Spleen (tissue), 11 donors: ENCODE data around the gene SREK1. TPM values are rescaled to one million over a fixed set of nuclear protein-coding genes. Genes with fewer than 3 reads are reported as not detected.
"Not testable (repeated sequence)": the region's sequence is repeated elsewhere in the genome, so short reads cannot be mapped to it uniquely, and the experiment has no call there.

Source experiments
- DNase-seq: peaks from one replicate; pipeline ENCODE4 v3.0.0-alpha.2; 2020
- H3K27ac ChIP-seq, 8 donors: fragments of 200-600 bp; sonication (generic) in 7 of 8; 1 replicate in 4 of 8; 2 replicates in 4 of 8; pipeline versions ENCODE4 v1.5.0 to v1.8.0; 2016 to 2021; ENCODE audit warnings: inconsistent platforms in 4 of 8, mild to moderate bottlenecking in 4 of 8, moderate library complexity in 1 of 8
- H3K27me3 ChIP-seq, 7 donors: fragments of 200-600 bp; sonication (generic) in 6 of 7; replicated peaks in 1 of 7; 1 replicate in 4 of 7; 2 replicates in 3 of 7; pipeline versions ENCODE4 v1.5.0 to v1.8.0; 2016 to 2021; ENCODE audit warnings: inconsistent platforms in 3 of 7, mild to moderate bottlenecking in 1 of 7
- H3K36me3 ChIP-seq, 6 donors: fragments of 200-600 bp; sonication (generic) in 5 of 6; 1 replicate in 4 of 6; 2 replicates in 2 of 6; pipeline versions ENCODE4 v1.5.0 to v1.8.0; 2016 to 2021; ENCODE audit warnings: inconsistent platforms in 2 of 6
- H3K4me1 ChIP-seq, 6 donors: fragments of 200-600 bp; sonication (generic) in 5 of 6; 1 replicate in 3 of 6; 2 replicates in 3 of 6; pipeline versions ENCODE4 v1.5.0 to v1.8.0; 2016 to 2021; ENCODE audit warnings: inconsistent platforms in 3 of 6
- H3K4me3 ChIP-seq, 8 donors: fragments of 200-600 bp; sonication (generic) in 7 of 8; 1 replicate in 4 of 8; 2 replicates in 4 of 8; pipeline versions ENCODE4 v1.5.0 to v1.8.0; 2016 to 2021; ENCODE audit warnings: inconsistent platforms in 4 of 8, mild to moderate bottlenecking in 4 of 8, moderate library complexity in 2 of 8
- H3K9me3 ChIP-seq, 8 donors: fragments of 200-600 bp; sonication (generic) in 7 of 8; 1 replicate in 4 of 8; 2 replicates in 4 of 8; pipeline versions ENCODE4 v1.5.0 to v1.8.0; 2016 to 2021; ENCODE audit warnings: inconsistent platforms in 4 of 8
- POLR2A ChIP-seq, 3 donors: fragments of 450-650 bp; IDR thresholded peaks; one replicate each; pipeline ENCODE4 v1.5.1; 2017; ENCODE audit warnings: antibody characterized with exemption in 3 of 3, mild to moderate bottlenecking in 1 of 3
- POLR2AphosphoS5 ChIP-seq, 3 donors: sonication (generic); formaldehyde crosslinking; IDR thresholded peaks; one replicate each; pipeline ENCODE4 v1.5.1; 2017; ENCODE audit warnings: antibody characterized with exemption in 3 of 3
- WGBS, 5 donors: extraction: QIAGEN DNeasy Blood & Tissue Kit in 3 of 5; methylation state at CpG; one replicate each; pipeline versions ENCODE4 v1.1.5 to v1.1.7; 2013 to 2018; 5-methylcytosine and 5-hydroxymethylcytosine counted together
- intact Hi-C: fragments of 100-400 bp; cut with DNase I; formaldehyde crosslinking; loops from one replicate; pipeline ENCODE4 v1.15.0; 2023; ENCODE audit warnings: low total_unique reads
- polyA plus RNA-seq, 3 donors: library from polyadenylated mRNA; stranded (reverse); fragments of 200-250 nt; gene quantifications; one replicate each; pipeline ENCODE4 v1.2.1, GENCODE V29; 2013
- total RNA-seq, 7 donors: library from RNA; depleted of rRNA in 3 of 7; stranded (reverse); fragments of >200 nt in 3 of 7; fragmentation: NEBNext Ultra II Directional in 4 of 7; extraction: Animal tissue kit (Norgen Biotek cat#: 25700) in 4 of 7; gene quantifications; one replicate each; pipeline versions ENCODE4 v1.1.0 to v1.2.1, GENCODE V29; 2016 to 2021
- TF ChIP-seq, protein P1 (sequence below), 11 experiments: fragments of 200-600 bp in 7 of 11; fragments of 450-650 bp in 4 of 11; sonication (generic) in 4 of 11; IDR thresholded peaks in 8 of 11; conservative IDR thresholded peaks in 3 of 11; 1 replicate in 7 of 11; 2 replicates in 4 of 11; pipeline versions ENCODE4 v1.4.0 to v1.8.0; 2016 to 2021; ENCODE audit warnings: antibody characterized with exemption in 11 of 11, inconsistent platforms in 4 of 11, mild to moderate bottlenecking in 1 of 11
- donor health status: healthy with polysubstance abuse.
- donor health status: DM: no; HTN: no; CAD: no; lungs with moderate emphysema.
- donor health status: DM: no; HTN: no; CAD: no.
- donor health status: Bipolar disorder and iron deficiency.
- donor health status: healthy.
- donor health status: DM: no; HTN: no; CAD: no.
- donor health status: DM: yes; HTN: yes; CAD: no.

The SREK1 gene
- total and polyA plus RNA-seq, 10 donors, result 19.2 to 170 (median 86.2) TPM

GRCh38 chr5:66222455-66222854 lies 78.4 kb downstream of the SREK1 start:
- no peak overlapping the region for H3K27ac ChIP-seq
- no peaks in the 10 kb centered on the region for H3K4me1 ChIP-seq
- DNase-seq, result no peak
- H3K9me3 ChIP-seq, result peaks cover 0 to 8% (median 0%) of the 10 kb centered on the region in 8 donors
- H3K36me3 ChIP-seq, result no peaks in the 10 kb centered on the region
- intact Hi-C loops, result no loop called here
- H3K4me3 ChIP-seq, result no peak overlapping the region
- H3K27me3 ChIP-seq, result no peaks in the 10 kb centered on the region
- 41 to 94% (median 75%) methylated on average over 4 to 5 of the region's 5 CpGs for WGBS, 5 donors
- TF ChIP-seq POLR2A (IDR thresholded peaks at IDR 0.05) (no peak), POLR2AphosphoS5 (IDR thresholded peaks at IDR 0.05) (no peak)
- TF ChIP-seq, protein P1, sequence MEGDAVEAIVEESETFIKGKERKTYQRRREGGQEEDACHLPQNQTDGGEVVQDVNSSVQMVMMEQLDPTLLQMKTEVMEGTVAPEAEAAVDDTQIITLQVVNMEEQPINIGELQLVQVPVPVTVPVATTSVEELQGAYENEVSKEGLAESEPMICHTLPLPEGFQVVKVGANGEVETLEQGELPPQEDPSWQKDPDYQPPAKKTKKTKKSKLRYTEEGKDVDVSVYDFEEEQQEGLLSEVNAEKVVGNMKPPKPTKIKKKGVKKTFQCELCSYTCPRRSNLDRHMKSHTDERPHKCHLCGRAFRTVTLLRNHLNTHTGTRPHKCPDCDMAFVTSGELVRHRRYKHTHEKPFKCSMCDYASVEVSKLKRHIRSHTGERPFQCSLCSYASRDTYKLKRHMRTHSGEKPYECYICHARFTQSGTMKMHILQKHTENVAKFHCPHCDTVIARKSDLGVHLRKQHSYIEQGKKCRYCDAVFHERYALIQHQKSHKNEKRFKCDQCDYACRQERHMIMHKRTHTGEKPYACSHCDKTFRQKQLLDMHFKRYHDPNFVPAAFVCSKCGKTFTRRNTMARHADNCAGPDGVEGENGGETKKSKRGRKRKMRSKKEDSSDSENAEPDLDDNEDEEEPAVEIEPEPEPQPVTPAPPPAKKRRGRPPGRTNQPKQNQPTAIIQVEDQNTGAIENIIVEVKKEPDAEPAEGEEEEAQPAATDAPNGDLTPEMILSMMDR (IDR thresholded peaks at IDR 0.05 in 8 of 11, conservative IDR thresholded peaks at IDR 0.05 in 3 of 11), result no peak

GRCh38 chr5:66222896-66223295 lies 78.8 kb downstream of the SREK1 start:
- H3K36me3 ChIP-seq, H3K27me3 ChIP-seq, intact Hi-C loops, H3K4me1 ChIP-seq, H3K4me3 ChIP-seq, H3K9me3 ChIP-seq, H3K27ac ChIP-seq, DNase-seq: not testable (repeated sequence)
- 88 to 96% (median 92%) methylated on average over 4 of the region's 4 CpGs for WGBS, 5 donors

GRCh38 chr5:66223637-66224036 lies 79.5 kb downstream of the SREK1 start:
- TF ChIP-seq POLR2AphosphoS5 (IDR thresholded peaks at IDR 0.05) (no peak), POLR2A (IDR thresholded peaks at IDR 0.05) (no peak)
- TF ChIP-seq, protein P1 (IDR thresholded peaks at IDR 0.05 in 8 of 11, conservative IDR thresholded peaks at IDR 0.05 in 3 of 11), result no peak
- H3K9me3 ChIP-seq, result peaks cover 0 to 8% (median 0%) of the 10 kb centered on the region in 8 donors
- H3K27ac ChIP-seq, result no peak overlapping the region
- H3K4me3 ChIP-seq, result no peak overlapping the region
- intact Hi-C loops, result no loop called here
- no peaks in the 10 kb centered on the region for H3K27me3 ChIP-seq
- DNase-seq, result no peak
- 56 to 77% (median 76%) methylated on average over 4 of the region's 4 CpGs for WGBS, 5 donors
- no peaks in the 10 kb centered on the region for H3K4me1 ChIP-seq
- H3K36me3 ChIP-seq, result no peaks in the 10 kb centered on the region

- intact Hi-C loops, result no loop called here
- no peak overlapping the region for H3K4me3 ChIP-seq
- no peak overlapping the region for H3K27ac ChIP-seq
- WGBS, 5 donors, result 85 to 95% (median 93%) methylated on average over 3 of the region's 3 CpGs
- no peaks in the 10 kb centered on the region for H3K4me1 ChIP-seq
- peaks cover 0 to 8% (median 0%) of the 10 kb centered on the region in 8 donors for H3K9me3 ChIP-seq
- TF ChIP-seq POLR2A (IDR thresholded peaks at IDR 0.05) (no peak), POLR2AphosphoS5 (IDR thresholded peaks at IDR 0.05) (no peak)
- TF ChIP-seq, protein P1 (IDR thresholded peaks at IDR 0.05 in 8 of 11, conservative IDR thresholded peaks at IDR 0.05 in 3 of 11), result no peak
- no peaks in the 10 kb centered on the region for H3K27me3 ChIP-seq
- H3K36me3 ChIP-seq, result no peaks in the 10 kb centered on the region
- DNase-seq, result no peak
Observed at GRCh38 chr5:66224274-66224673, 80.2 kb downstream of the SREK1 start.
